IPS DF 6.9 (cell line): ENCODE measurements around the gene CHRM5.
A peak's percentile ranks its signal among the peaks of the same experiment; 100 is the strongest.

Experiments
- DNase-seq: peaks from one replicate; pipeline ENCODE4 v3.0.0-alpha.2; 2013; ENCODE audit warnings: low read depth, low spot score
- H3K27ac ChIP-seq: one replicate; pipeline ENCODE4 v1.5.1; 2013; ENCODE audit warnings: low read length, control low read depth
- H3K27me3 ChIP-seq: 2 replicates; pipeline ENCODE4 v1.6.1; 2013; ENCODE audit warnings: mild to moderate bottlenecking, low read length; ENCODE audit not compliant: control insufficient read depth, insufficient read depth
- H3K36me3 ChIP-seq: 2 replicates; pipeline ENCODE4 v1.6.1; 2013; ENCODE audit warnings: low read length; ENCODE audit not compliant: control insufficient read depth, insufficient read depth
- H3K4me1 ChIP-seq: 2 replicates; pipeline ENCODE4 v1.6.1; 2013; ENCODE audit warnings: low read length; ENCODE audit not compliant: control insufficient read depth, insufficient read depth
- H3K4me3 ChIP-seq: 2 replicates; pipeline ENCODE4 v1.5.1; 2013; ENCODE audit warnings: mild to moderate bottlenecking, low read length
- H3K9me3 ChIP-seq: 2 replicates; pipeline ENCODE4 v1.6.1; 2013; ENCODE audit warnings: low read length, inconsistent platforms; ENCODE audit not compliant: control insufficient read depth, insufficient read depth
- WGBS: extraction: QIAGEN DNeasy Blood & Tissue Kit; methylation state at CpG from one replicate; pipeline ENCODE4 v1.1.7; 2013; ENCODE audit warnings: mixed read lengths, missing lambda C conversion rate; ENCODE audit not compliant: insufficient read length, insufficient coverage; 5-methylcytosine and 5-hydroxymethylcytosine counted together

Gene CHRM5

DNA sequence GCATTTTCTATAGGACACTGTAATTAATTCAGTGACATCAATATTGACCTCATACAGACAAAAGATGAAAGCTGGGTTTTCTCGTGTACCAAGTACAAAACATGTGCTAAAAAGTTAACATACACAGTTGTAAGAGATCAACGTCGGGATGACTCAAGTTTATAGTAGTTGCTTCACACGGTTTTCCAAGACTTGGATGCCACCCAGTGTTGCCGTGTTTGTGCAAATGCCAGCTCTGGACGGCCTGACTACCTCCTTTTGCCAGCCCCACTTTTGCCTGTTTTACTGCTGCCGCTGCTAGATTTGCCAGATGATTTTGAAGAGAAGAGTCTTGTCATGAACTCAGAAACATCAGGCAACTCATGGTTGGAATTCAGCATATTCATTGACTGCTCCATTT, 115.8 kb downstream of the CHRM5 start:
- H3K4me3 ChIP-seq, result no peak overlapping the region
- WGBS, result no CpG with 5 or more reads among the region's 7 CpGs
- peaks cover 6% of the 10 kb centered on the region; the same call in 1 of the 2 replicates for H3K36me3 ChIP-seq
- no peak overlapping the region for H3K27ac ChIP-seq
- no peaks in the 10 kb centered on the region for H3K9me3 ChIP-seq
- no peak for DNase-seq
- no peaks in the 10 kb centered on the region for H3K27me3 ChIP-seq
- no peaks in the 10 kb centered on the region for H3K4me1 ChIP-seq

- H3K4me3 ChIP-seq, result no peak overlapping the region
- peaks cover 6% of the 10 kb centered on the region; the same call in 1 of the 2 replicates for H3K36me3 ChIP-seq
- no peak for DNase-seq
- no CpG with 5 or more reads among the region's 2 CpGs for WGBS
- no peak overlapping the region for H3K27ac ChIP-seq
- H3K27me3 ChIP-seq, result no peaks in the 10 kb centered on the region
- H3K9me3 ChIP-seq, result no peaks in the 10 kb centered on the region
- H3K4me1 ChIP-seq, result no peaks in the 10 kb centered on the region
Measured at GRCh38 chr15:34085746-34086145, 117.4 kb downstream of the CHRM5 start.

DNA sequence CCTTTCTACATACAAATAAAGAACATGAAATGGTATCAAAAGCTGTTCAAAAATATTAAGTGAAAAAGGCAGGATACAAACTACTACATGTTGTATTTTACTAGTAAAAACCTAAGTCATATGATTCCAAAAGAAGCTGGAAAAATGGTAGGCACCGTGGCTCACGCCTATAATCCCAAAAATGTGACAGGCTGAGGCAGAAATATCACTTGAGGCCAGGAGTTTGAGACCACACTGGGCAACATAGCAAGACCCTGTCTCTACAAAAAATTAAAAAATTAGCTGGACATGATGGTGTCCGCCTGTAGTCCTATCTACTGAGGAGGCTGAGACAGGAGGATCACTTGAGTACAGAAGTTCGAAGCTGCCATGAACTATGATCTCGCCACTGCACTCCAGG, 131.6 kb downstream of the CHRM5 start:
- Histone ChIP-seq H3K4me3 (no peak overlapping the region), H3K27me3 (no peaks in the 10 kb centered on the region)
- no CpG with 5 or more reads among the region's 5 CpGs for WGBS

DNA sequence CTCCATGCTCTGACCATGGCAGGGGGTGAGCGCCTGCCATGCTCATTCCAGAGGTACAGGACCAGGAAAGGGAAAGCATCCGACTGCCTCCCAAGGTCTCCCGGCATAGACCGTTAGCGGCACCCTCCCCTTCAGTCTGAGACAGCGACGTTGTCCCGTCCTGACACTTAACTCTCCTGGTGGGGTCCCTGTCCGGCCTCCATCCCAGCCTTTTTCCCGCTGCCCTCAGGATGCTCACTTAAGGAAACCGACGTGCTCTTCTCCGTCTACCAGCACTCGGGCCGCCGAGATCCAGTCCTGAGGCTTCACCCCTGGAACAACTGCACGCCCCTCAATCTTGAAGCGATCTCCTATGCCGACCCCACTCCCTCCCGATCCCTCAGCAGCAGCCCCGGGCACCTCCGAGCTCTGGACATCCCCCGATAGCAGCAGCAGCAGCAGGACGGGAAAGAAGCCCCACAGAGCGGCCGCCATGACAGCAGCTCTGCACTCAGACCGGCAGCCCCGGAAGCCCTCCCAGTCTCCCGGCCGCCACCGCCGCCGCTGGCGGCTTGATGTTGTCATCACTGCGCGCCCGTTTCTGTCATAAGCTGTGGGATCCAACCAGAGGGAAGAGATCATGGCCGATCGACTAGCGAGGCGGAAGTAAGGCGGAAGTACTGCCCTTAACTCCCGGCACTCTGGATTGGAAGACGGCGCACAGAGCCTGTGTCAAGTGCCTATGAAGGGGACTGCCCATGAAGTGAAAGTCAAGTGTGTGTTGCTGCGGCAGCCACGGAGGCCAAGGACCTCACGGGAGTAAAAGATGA, 133.3 kb downstream of the CHRM5 start, which contains the start of the genes EMC7 and PGBD4:
TSS of gene EMC7 (minus strand) at position 497 of the 809 bp plus-strand sequence. CDS start at position 474, 23 bp downstream.
TSS of gene PGBD4 (plus strand) at position 718 of the 809 bp plus-strand sequence. CDS start 449 bp downstream, outside the sequence.
- peak; percentile 97 for DNase-seq
- Histone ChIP-seq H3K4me1 (no peaks in the 10 kb centered on the region), H3K27me3 (no peaks in the 10 kb centered on the region), H3K27ac (no peak within 1 kb of the TSS), H3K9me3 (no peaks in the 10 kb centered on the region), H3K36me3 (no peaks in the 10 kb centered on the region), H3K4me3 (peak within 1 kb of the TSS; percentile 91)
- WGBS, result no CpG with 5 or more reads among the region's 48 CpGs

More for the DNA sequence above, 131.6 kb downstream of the CHRM5 start:
- Histone ChIP-seq H3K4me1 (no peaks in the 10 kb centered on the region), H3K27ac (no peak overlapping the region), H3K36me3 (no peaks in the 10 kb centered on the region), H3K9me3 (no peaks in the 10 kb centered on the region)
- no peak for DNase-seq

DNA sequence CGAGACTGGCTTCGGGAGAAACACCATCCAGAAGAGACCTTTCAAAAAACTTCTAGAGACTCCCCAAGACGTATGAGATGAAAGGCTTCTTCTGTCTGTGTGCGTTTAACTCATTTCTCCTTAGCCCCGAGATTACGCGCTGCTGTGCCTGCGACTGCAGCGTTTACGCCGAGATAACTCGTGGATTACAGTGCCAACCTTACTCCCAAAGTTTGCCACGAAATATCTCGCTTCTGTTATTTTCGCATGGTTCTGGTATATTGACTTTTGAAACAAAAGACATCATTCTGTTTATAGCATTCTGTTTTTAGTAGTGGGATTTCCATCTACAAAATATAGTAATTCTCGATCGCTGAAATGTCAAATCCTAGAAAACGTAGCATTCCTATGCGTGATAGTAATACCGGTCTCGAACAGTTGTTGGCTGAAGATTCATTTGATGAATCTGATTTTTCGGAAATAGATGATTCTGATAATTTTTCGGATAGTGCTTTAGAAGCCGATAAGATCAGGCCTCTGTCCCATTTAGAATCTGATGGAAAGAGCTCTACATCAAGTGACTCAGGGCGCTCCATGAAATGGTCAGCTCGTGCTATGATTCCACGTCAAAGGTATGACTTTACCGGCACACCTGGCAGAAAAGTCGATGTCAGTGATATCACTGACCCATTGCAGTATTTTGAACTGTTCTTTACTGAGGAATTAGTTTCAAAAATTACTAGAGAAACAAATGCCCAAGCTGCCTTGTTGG, 134.1 kb downstream of the CHRM5 start:
- Histone ChIP-seq H3K27me3 (no peaks in the 10 kb centered on the region), H3K27ac (no peak overlapping the region), H3K4me1 (no peaks in the 10 kb centered on the region), H3K9me3 (no peaks in the 10 kb centered on the region), H3K36me3 (no peaks in the 10 kb centered on the region), H3K4me3 (peak overlapping the region; percentile 59; the same call in 1 of the 2 replicates)
- DNase-seq, result no peak
- no CpG with 5 or more reads among the region's 29 CpGs for WGBS

- no CpG with 5 or more reads among the region's 1 CpG for WGBS
- Histone ChIP-seq H3K4me1 (no peaks in the 10 kb centered on the region), H3K27me3 (no peaks in the 10 kb centered on the region), H3K9me3 (no peaks in the 10 kb centered on the region), H3K36me3 (no peaks in the 10 kb centered on the region), H3K4me3 (no peak overlapping the region), H3K27ac (no peak overlapping the region)
- DNase-seq, result no peak
Measured at GRCh38 chr15:34106423-34106822, 138.1 kb downstream of the CHRM5 start.

DNA sequence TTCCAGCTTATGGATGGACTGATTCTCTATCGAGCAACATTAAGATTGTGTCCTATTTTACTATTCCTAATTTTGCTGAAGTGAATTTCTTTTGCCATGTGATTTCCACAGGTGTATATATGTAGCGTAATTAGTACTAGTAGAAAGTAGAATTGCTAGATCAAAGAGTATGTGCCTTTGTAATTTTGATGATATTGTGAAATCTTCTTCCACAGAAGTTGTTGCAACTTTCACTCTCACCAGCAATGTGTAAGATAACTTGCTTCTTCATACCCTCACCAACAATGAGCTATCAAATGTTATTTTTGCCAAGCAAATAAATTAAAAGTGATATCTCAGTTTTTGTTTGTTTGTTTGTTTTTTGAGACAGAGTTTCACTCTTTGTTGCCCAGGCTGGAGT, 139.0 kb downstream of the CHRM5 start:
- H3K4me3 ChIP-seq, result no peak overlapping the region
- H3K27ac ChIP-seq, result no peak overlapping the region
- H3K36me3 ChIP-seq, result no peaks in the 10 kb centered on the region
- no CpG with 5 or more reads among the region's 2 CpGs for WGBS
- no peak for DNase-seq
- H3K4me1 ChIP-seq, result no peaks in the 10 kb centered on the region
- no peaks in the 10 kb centered on the region for H3K9me3 ChIP-seq
- H3K27me3 ChIP-seq, result no peaks in the 10 kb centered on the region

DNA sequence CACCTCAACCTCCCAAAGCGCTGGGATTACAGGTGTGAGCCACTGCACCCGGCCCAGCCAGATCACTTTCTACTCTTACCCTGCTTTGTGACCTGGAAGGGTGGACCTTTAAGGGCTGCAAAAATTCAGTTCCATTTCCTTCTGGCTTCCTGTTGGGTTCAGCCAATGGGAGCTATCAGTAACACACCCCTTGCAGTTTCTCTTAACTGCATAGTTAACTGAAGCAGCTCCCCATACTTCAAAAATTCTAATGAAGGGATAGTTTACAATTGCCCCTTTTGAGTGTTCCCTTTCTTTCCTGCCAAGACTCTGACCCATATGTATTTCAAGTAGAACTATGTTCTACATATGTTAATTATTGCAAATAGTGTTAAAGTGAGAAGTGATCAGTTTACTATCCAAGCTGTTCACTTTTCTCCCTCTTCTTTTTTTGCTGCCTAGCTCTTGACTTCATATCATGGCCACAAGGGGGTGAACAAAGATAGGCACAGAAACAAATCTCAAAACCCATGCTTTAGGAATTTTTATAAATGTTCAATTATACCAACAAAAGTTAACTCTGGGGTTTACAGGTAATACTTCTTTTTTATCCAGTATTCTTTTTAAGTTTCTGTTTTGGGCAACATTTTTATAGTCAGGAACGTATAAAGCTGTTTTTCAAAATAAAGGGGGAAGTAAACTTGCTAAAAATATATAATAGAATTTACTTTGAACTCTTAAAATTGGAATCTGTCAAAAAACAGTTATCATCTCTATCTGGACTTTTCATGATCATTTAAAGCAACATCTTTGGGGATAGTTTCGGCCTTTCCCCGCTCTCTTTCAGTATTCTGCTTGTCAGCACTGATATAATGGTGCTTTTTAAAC, 141.7 kb downstream of the CHRM5 start:
- no peaks in the 10 kb centered on the region for H3K36me3 ChIP-seq
- no peaks in the 10 kb centered on the region for H3K9me3 ChIP-seq
- no peak overlapping the region for H3K27ac ChIP-seq
- no peaks in the 10 kb centered on the region for H3K4me1 ChIP-seq
- no peaks in the 10 kb centered on the region for H3K27me3 ChIP-seq
- no peak overlapping the region for H3K4me3 ChIP-seq
- no peak for DNase-seq
- WGBS, result no CpG with 5 or more reads among the region's 5 CpGs

- WGBS, result no CpG with 5 or more reads among the region's 6 CpGs
- Histone ChIP-seq H3K36me3 (no peaks in the 10 kb centered on the region), H3K27ac (no peak overlapping the region), H3K4me3 (no peak overlapping the region), H3K27me3 (no peaks in the 10 kb centered on the region), H3K4me1 (no peaks in the 10 kb centered on the region), H3K9me3 (no peaks in the 10 kb centered on the region)
- no peak for DNase-seq
Measured at GRCh38 chr15:34111488-34111887, 143.2 kb downstream of the CHRM5 start.

GRCh38 chr15:34114215-34114614, 145.9 kb downstream of the CHRM5 start:
- Histone ChIP-seq H3K27ac (no peak overlapping the region), H3K36me3 (no peaks in the 10 kb centered on the region), H3K27me3 (no peaks in the 10 kb centered on the region), H3K9me3 (no peaks in the 10 kb centered on the region), H3K4me3 (no peak overlapping the region), H3K4me1 (no peaks in the 10 kb centered on the region)
- DNase-seq, result no peak
- WGBS, result no CpG with 5 or more reads among the region's 2 CpGs
